ENCODE results near the gene RELA. TPM values are rescaled to one million over a fixed set of nuclear protein-coding genes. Genes with fewer than 3 reads are reported as not detected.

RELA gene
- total and polyA plus RNA-seq, 2 of the 4 experiments (the other 2 are of a cell fraction): 8.6 to 53.0 TPM

DNA sequence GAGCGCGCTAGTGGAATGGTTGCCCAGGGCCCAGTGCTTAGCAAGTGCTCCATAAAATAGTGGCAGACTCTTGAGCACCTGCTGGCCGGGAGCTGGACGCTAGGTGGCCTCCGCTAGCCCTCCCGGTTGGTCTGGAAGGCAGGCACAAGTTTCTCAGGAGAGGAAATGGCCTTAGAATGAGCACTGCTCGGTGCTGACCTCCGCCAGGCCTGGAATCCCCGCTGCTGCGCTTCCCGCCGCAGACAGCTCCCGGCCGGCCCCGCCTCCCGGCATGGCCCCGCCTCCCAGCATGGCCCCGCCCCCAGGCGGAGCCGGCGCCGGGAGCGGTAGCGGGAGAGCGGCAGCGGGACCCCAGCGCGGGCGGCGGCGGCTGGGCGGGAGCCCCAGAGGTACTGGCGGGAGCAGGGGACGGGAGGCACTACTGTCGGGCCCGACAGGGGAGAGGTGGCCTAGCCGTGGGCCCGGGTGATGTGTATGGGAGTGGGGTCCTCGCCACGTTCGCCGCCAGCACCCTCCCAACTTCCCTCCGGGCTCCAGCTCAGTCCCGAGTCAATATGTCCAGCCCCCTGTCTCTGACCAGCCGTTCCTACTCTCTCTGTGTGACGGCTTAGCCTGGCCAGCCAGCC lies 24.8 kb downstream of the RELA start, which contains the start of gene SIPA1:
TSS of gene SIPA1 (plus strand) at position 308 of the 626 bp plus-strand sequence. CDS start 2,821 bp downstream, outside the sequence.
- intact Hi-C loops (cut with micrococcal nuclease): no loop called here
- CTCF ChIA-PET: interaction anchor here (1.6 to 1.8 kb wide), 2 partner anchors 12 to 25 kb away, joined by 5 read pairs; partner anchors contain the start of gene RELA
- POLR2A ChIA-PET (ENCODE audit: unreplicated experiment): no interaction called here
- TF ChIP-seq SMC3 (IDR thresholded peaks at IDR 0.05; ENCODE audit: low read depth, low read length): peak; percentile 54; the same call in 1 of the 2 replicates
- TF ChIP-seq MAZ (IDR thresholded peaks at IDR 0.05; ENCODE audit: borderline replicate concordance, low read depth, low read length): peak; percentile 42; the same call in 1 of the 2 replicates
- no peak for TF ChIP-seq CEBPB (IDR thresholded peaks at IDR 0.05; ENCODE audit: low read depth, low read length)
- no peak for TF ChIP-seq RFX5 (IDR thresholded peaks at IDR 0.05; ENCODE audit: low read depth, low read length)
- TF ChIP-seq, protein P1, sequence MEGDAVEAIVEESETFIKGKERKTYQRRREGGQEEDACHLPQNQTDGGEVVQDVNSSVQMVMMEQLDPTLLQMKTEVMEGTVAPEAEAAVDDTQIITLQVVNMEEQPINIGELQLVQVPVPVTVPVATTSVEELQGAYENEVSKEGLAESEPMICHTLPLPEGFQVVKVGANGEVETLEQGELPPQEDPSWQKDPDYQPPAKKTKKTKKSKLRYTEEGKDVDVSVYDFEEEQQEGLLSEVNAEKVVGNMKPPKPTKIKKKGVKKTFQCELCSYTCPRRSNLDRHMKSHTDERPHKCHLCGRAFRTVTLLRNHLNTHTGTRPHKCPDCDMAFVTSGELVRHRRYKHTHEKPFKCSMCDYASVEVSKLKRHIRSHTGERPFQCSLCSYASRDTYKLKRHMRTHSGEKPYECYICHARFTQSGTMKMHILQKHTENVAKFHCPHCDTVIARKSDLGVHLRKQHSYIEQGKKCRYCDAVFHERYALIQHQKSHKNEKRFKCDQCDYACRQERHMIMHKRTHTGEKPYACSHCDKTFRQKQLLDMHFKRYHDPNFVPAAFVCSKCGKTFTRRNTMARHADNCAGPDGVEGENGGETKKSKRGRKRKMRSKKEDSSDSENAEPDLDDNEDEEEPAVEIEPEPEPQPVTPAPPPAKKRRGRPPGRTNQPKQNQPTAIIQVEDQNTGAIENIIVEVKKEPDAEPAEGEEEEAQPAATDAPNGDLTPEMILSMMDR (conservative IDR thresholded peaks at IDR 0.05; ENCODE audit: low read depth, low read length): peak; percentile 65
- no peak for TF ChIP-seq MAFK (IDR thresholded peaks at IDR 0.05; ENCODE audit: low read depth, low read length)
- no peak for TF ChIP-seq CHD1 (IDR thresholded peaks at IDR 0.05; ENCODE audit: low read depth, low read length)
- TF ChIP-seq POLR2A (IDR thresholded peaks at IDR 0.05; ENCODE audit: low read depth, low read length): no peak; the same call in 1 of the 2 replicates
- TF ChIP-seq FOS (IDR thresholded peaks at IDR 0.05; ENCODE audit: low read depth, low read length): no peak
- peak; percentile 73 for TF ChIP-seq RCOR1 (IDR thresholded peaks at IDR 0.05; ENCODE audit: insufficient replicate concordance, low read length)
- peak; percentile 64 for TF ChIP-seq RAD21 (IDR thresholded peaks at IDR 0.05; ENCODE audit: low read length)
- no peak for TF ChIP-seq NFE2L2 (IDR thresholded peaks at IDR 0.05; ENCODE audit: low read depth, low read length)
- TF ChIP-seq, protein P2, sequence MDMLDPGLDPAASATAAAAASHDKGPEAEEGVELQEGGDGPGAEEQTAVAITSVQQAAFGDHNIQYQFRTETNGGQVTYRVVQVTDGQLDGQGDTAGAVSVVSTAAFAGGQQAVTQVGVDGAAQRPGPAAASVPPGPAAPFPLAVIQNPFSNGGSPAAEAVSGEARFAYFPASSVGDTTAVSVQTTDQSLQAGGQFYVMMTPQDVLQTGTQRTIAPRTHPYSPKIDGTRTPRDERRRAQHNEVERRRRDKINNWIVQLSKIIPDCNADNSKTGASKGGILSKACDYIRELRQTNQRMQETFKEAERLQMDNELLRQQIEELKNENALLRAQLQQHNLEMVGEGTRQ (IDR thresholded peaks at IDR 0.05; ENCODE audit: low read depth, low read length): no peak
- peak; percentile 56; the same call in 1 of the 2 replicates for TF ChIP-seq MXI1 (IDR thresholded peaks at IDR 0.05; ENCODE audit: borderline replicate concordance, low read depth, low read length)
- TF ChIP-seq BHLHE40 (IDR thresholded peaks at IDR 0.05; ENCODE audit: low read depth, low read length): no peak

More for the DNA sequence above, 24.8 kb downstream of the RELA start, which contains the start of gene SIPA1:
- H2BK5ac ChIP-seq (ENCODE audit: low read depth, low read length, poor library complexity, severe bottlenecking): peak within 1 kb of the TSS; percentile 26
- H4K91ac ChIP-seq (ENCODE audit: insufficient read depth, low read depth, low read length): peak within 1 kb of the TSS; percentile 56
- H3K9ac ChIP-seq (ENCODE audit: low read depth, low read length): peak within 1 kb of the TSS; percentile 63
- H4K5ac ChIP-seq (ENCODE audit: low read depth, low read length): peak within 1 kb of the TSS; percentile 16
- DNase-seq (peak; percentile 93), ATAC-seq (ENCODE audit: low read depth) (peak; percentile 96)
- peak within 1 kb of the TSS; percentile 78; the same call in 1 of the 2 replicates for H3K23ac ChIP-seq (ENCODE audit: low read depth, low read length)
- H3K4ac ChIP-seq (ENCODE audit: low read depth, low read length): peak within 1 kb of the TSS; percentile 91
- peaks cover 10% of the 10 kb centered on the region for H3K9me1 ChIP-seq (ENCODE audit: insufficient read depth, low read length)
- in situ Hi-C loops (cut with MboI; ENCODE audit: low sequenced_read_pairs) (no loop called here), dilution Hi-C loops (cut with HindIII; ENCODE audit: low sequenced_read_pairs, unreplicated experiment) (no loop called here)
- H3K14ac ChIP-seq (replicated peaks; ENCODE audit: low read depth, low read length): peak within 1 kb of the TSS; percentile 83
- no peak within 1 kb of the TSS for H3K18ac ChIP-seq (ENCODE audit: low read depth, low read length)
- H2BK15ac ChIP-seq (ENCODE audit: low read depth, low read length): no peak within 1 kb of the TSS; the same call in 2 of the 3 replicates
- peak within 1 kb of the TSS; percentile 63 for H3K4me2 ChIP-seq (ENCODE audit: low read depth, low read length)
- peaks cover 20% of the 10 kb centered on the region; the same call in 1 of the 2 replicates for H4K20me1 ChIP-seq (ENCODE audit: insufficient read depth, low read length)
- H3K36me3 ChIP-seq (ENCODE audit: control insufficient read depth, insufficient read depth, low read length): peaks cover 40% of the 10 kb centered on the region
- peaks cover 16 to 43% of the 10 kb centered on the region in 2 experiments for H3K79me1 ChIP-seq (ENCODE audit: low read depth in 1 of 2, low read length in 2 of 2)
- H2AK5ac ChIP-seq (ENCODE audit: low read depth, low read length): peak within 1 kb of the TSS; percentile 68
- H3K9me3 ChIP-seq (ENCODE audit: control insufficient read depth, insufficient read depth, low read length): no peaks in the 10 kb centered on the region
- H2AK9ac ChIP-seq (replicated peaks; ENCODE audit: low read depth, low read length, poor library complexity): peak within 1 kb of the TSS; percentile 99
- whole genome bisulfite sequencing, 2 experiments (ENCODE audit: extremely low coverage in 2 of 2, insufficient read length in 1 of 2): 1% methylated on average over 21 of the region's 46 CpGs; no CpG with 5 or more reads in 1 of the 2 experiments
- peak within 1 kb of the TSS; percentile 59 for H3K4me3 ChIP-seq (ENCODE audit: insufficient read depth, low read depth, low read length)
- H4K8ac ChIP-seq (ENCODE audit: low read depth in 2 of 2, low read length in 2 of 2): peak within 1 kb of the TSS; percentile 11 to 69; a peak in 2 of 4 replicates
- peak within 1 kb of the TSS; percentile 49; the same call in 1 of the 2 replicates for H2BK20ac ChIP-seq (ENCODE audit: low read depth, low read length)
- H3K56ac ChIP-seq (ENCODE audit: extremely low read depth, insufficient read depth, low read length): peak within 1 kb of the TSS; percentile 22; the same call in 1 of the 2 replicates
- peaks cover 8% of the 10 kb centered on the region for H3K4me1 ChIP-seq (ENCODE audit: control insufficient read depth, insufficient read depth, low read length)
- peak within 1 kb of the TSS; percentile 88 for H2AFZ ChIP-seq (replicated peaks; ENCODE audit: low read length, poor library complexity)
- peak within 1 kb of the TSS; percentile 67 for H2BK120ac ChIP-seq (ENCODE audit: low read depth, low read length)
- H3K27me3 ChIP-seq (ENCODE audit: control insufficient read depth, insufficient read depth, low read length): no peaks in the 10 kb centered on the region
- BruUV-seq (replicated peaks): no TSS peak
- peak within 1 kb of the TSS; percentile 61 for H3K27ac ChIP-seq (ENCODE audit: insufficient read depth, low read length)
